Body of pancreas (tissue), 4 donors: ENCODE data around the gene HMGB1. TPM values are rescaled to one million over a fixed set of nuclear protein-coding genes. Genes with fewer than 3 reads are reported as not detected.

ENCODE experiments used
- ATAC-seq: fragments of 150-250 bp; one replicate; pipeline ENCODE4 v1.9.1; 2016
- DNase-seq, 4 donors: peaks; one replicate each; pipeline ENCODE4 v3.0.0-alpha.2; 2019
- H3K27ac ChIP-seq, 4 donors: fragments of 200-600 bp; sonication (generic); 1 replicate in 3 of 4; 2 replicates in 1 of 4; pipeline versions ENCODE4 v1.5.1 to v1.6.1; 2016 to 2019; ENCODE audit warnings: mild to moderate bottlenecking in 1 of 4, mixed read lengths in 1 of 4, moderate library complexity in 1 of 4
- H3K27me3 ChIP-seq, 2 donors: fragments of 200-600 bp; sonication (generic); one replicate each; pipeline ENCODE4 v1.6.0; 2016; ENCODE audit warnings: mild to moderate bottlenecking in 1 of 2
- H3K36me3 ChIP-seq, 2 donors: fragments of 200-600 bp; sonication (generic); replicated peaks in 1 of 2; 2 replicates each; pipeline ENCODE4 v1.5.1; 2016; ENCODE audit warnings: low read depth in 2 of 2; ENCODE audit not compliant: insufficient read depth in 1 of 2
- H3K4me1 ChIP-seq: fragments of 200-600 bp; sonication (generic); one replicate; pipeline ENCODE4 v1.6.0; 2016
- H3K4me3 ChIP-seq, 2 donors: fragments of 200-600 bp; sonication (generic); 1 replicate in 1 of 2; 2 replicates in 1 of 2; pipeline ENCODE4 v1.5.1; 2016 to 2019
- H3K9me3 ChIP-seq, 3 donors: fragments of 200-600 bp; sonication (generic); 1 replicate in 2 of 3; 2 replicates in 1 of 3; pipeline ENCODE4 v1.5.1; 2016
- POLR2A ChIP-seq, 3 donors: fragments of 450-650 bp; IDR thresholded peaks; one replicate each; pipeline ENCODE4 v1.6.1; 2016; ENCODE audit warnings: antibody characterized with exemption in 3 of 3, mild to moderate bottlenecking in 2 of 3
- WGBS, 2 donors: methylation state at CpG; one replicate each; pipeline ENCODE4 v1.1.5; 2017; 5-methylcytosine and 5-hydroxymethylcytosine counted together
- intact Hi-C: fragments of 100-400 bp; cut with DNase I; formaldehyde crosslinking; loops from one replicate; pipeline ENCODE4 v1.15.1; 2023
- total RNA-seq, 2 donors: library from RNA; depleted of rRNA; stranded (reverse); fragments of >200 nt; gene quantifications; one replicate each; pipeline ENCODE4 v1.1.0, GENCODE V29; 2016
- TF ChIP-seq, protein P1 (sequence below), 7 experiments: fragments of 450-650 bp in 4 of 7; fragments of 200-600 bp in 3 of 7; sonication (generic) in 3 of 7; IDR thresholded peaks; one replicate each; pipeline ENCODE4 v1.5.1; 2016 to 2019; ENCODE audit warnings: antibody characterized with exemption in 7 of 7

Gene HMGB1
- total RNA-seq, 2 donors from 2014 or later = 54.4 to 97.3 TPM

DNA sequence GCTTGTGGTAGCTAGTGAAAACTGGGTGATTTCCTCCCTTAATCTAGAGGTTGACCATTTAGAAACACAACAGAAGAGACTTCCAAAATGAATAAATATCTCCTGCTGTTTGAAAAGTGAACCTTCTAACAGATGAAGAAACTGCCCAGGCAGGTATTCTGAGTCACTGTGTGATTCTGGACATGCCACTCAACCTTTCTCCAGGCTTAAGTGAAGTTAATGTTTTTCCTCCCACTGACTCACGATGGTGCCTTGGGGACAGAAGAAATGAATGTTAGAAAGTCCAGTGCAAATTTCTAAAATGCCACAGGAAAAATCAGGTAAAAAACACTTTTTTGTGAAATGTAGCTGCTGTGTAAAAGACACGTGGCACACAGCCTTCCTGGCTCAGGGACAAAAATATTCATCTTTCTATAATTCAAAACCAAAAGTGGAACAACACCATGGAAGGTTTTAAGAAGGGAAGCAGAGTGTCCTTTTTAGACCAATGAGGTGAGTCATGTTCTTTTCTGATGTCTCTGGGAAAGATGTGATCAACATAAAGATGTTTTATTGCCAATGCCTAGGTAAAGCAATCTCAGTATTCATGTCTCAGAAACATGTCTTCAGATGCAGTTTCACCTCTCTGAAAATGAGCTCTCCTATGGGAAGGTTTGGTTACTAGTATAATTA, 34.3 kb downstream of the HMGB1 start:
- Histone ChIP-seq H3K4me1 (no peaks in the 10 kb centered on the region), H3K36me3 (no peaks in the 10 kb centered on the region), H3K4me3 (no peak overlapping the region), H3K27me3 (no peaks in the 10 kb centered on the region), H3K27ac (no peak overlapping the region), H3K9me3 (no peaks in the 10 kb centered on the region)
- no peak for TF ChIP-seq POLR2A (IDR thresholded peaks at IDR 0.05)
- TF ChIP-seq, protein P1, sequence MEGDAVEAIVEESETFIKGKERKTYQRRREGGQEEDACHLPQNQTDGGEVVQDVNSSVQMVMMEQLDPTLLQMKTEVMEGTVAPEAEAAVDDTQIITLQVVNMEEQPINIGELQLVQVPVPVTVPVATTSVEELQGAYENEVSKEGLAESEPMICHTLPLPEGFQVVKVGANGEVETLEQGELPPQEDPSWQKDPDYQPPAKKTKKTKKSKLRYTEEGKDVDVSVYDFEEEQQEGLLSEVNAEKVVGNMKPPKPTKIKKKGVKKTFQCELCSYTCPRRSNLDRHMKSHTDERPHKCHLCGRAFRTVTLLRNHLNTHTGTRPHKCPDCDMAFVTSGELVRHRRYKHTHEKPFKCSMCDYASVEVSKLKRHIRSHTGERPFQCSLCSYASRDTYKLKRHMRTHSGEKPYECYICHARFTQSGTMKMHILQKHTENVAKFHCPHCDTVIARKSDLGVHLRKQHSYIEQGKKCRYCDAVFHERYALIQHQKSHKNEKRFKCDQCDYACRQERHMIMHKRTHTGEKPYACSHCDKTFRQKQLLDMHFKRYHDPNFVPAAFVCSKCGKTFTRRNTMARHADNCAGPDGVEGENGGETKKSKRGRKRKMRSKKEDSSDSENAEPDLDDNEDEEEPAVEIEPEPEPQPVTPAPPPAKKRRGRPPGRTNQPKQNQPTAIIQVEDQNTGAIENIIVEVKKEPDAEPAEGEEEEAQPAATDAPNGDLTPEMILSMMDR (IDR thresholded peaks at IDR 0.05) = no peak
- 51 to 53% methylated on average over 2 of the region's 2 CpGs for WGBS, 2 donors
- ATAC-seq = no peak
- no peak for DNase-seq
- intact Hi-C loops = no loop called here

DNA sequence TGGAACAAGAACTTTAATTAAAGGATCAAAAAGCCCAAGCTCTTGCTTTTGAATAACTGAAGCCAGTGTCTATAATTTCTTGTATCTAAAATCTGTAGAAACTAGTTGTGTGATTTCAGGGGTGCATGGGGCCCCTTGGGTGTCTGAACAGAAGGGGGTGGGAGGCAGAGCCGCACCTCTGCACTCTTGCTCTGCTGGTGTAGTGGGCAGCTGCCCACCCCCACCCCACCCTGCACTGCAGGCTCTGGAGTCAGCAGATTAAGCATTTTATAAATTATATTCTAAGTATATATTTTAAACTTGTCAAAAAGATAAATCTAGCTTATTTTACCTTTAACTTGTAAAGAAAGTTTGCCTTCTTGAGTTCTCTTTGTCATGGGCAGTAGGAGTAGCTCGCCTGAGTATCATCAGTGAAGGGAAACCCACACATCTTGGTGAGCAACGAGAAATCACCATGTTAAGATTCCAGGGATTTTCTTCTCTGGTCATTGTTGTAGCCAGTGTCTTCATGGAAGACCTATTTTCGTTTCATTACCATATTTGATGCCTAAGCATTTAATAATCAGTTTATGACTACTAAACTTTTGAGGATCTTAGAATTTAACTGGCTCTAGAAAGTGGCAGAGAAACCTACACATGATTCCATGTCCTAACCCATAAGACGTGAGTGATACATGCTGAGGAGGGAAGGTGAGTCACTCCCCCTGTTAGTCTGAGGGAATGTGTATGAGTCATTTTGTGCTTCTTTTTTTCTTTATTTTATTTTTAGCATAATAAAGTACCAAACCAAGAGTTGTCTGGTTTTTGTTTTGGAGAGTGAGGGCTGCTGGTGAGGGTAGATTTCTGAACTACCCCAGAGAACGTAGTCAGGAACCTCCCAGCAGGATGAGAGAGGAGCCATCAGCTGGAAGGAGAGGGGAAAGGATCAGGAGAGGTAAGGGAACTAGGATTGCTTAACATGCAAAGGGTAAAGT, 35.7 kb downstream of the HMGB1 start:
- H3K4me3 ChIP-seq = no peak overlapping the region
- H3K9me3 ChIP-seq = no peaks in the 10 kb centered on the region
- no peaks in the 10 kb centered on the region for H3K4me1 ChIP-seq
- no peak overlapping the region for H3K27ac ChIP-seq
- DNase-seq (no peak), ATAC-seq (no peak)
- WGBS, 2 donors = 60 to 63% methylated on average over 6 of the region's 6 CpGs
- H3K36me3 ChIP-seq = no peaks in the 10 kb centered on the region
- TF ChIP-seq POLR2A (IDR thresholded peaks at IDR 0.05) = no peak
- TF ChIP-seq, protein P1 (IDR thresholded peaks at IDR 0.05) = no peak
- H3K27me3 ChIP-seq = no peaks in the 10 kb centered on the region
- intact Hi-C loops = no loop called here

DNA sequence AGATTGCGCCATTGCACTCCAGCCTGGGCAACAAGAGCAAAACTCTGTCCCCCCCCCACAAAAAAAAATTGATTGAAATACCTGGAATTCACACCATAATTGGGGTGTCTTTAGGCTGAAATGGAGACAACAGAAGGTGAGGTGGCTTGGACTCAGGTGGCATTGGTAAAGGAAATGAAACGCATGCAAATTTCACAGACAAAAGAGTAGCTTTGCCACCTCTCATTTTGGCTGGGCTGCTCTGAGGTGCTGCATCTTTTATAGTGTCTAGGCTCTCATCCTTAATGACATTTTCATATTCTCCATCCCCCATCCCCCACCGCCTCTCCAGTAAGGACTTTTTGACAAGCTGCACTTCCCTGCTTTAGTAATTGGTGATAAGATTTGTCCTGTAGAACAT, 36.5 kb downstream of the HMGB1 start:
- no peaks in the 10 kb centered on the region for H3K36me3 ChIP-seq
- ATAC-seq (no peak), DNase-seq (no peak)
- no peaks in the 10 kb centered on the region for H3K27me3 ChIP-seq
- TF ChIP-seq, protein P1 (IDR thresholded peaks at IDR 0.05) = no peak
- TF ChIP-seq POLR2A (IDR thresholded peaks at IDR 0.05) = no peak
- intact Hi-C loops = no loop called here
- WGBS, 2 donors = 92 to 98% methylated on average over 3 of the region's 3 CpGs
- no peaks in the 10 kb centered on the region for H3K9me3 ChIP-seq
- H3K4me3 ChIP-seq = no peak overlapping the region
- no peak overlapping the region for H3K27ac ChIP-seq
- no peaks in the 10 kb centered on the region for H3K4me1 ChIP-seq

DNA sequence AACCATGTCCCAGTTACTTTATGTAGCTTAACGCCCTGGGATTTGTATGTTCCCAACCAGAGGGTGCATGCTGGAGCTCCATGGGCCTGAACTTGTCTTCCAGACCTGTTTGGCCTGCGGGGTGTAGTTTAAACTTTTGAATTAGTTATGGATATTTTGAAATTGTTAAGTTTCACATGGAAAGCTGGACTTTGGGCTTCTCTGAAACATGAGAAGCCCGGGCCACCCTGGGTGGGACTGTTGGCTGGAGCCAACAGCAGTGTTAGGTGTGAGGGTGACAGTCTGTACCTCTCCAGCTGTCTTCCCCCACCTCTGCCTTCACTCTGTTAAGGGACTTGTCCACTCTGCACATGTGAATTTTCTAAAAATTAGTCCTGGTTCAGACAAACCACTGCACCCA, 41.8 kb downstream of the HMGB1 start:
- no peak overlapping the region for H3K4me3 ChIP-seq
- H3K27ac ChIP-seq = no peak overlapping the region
- H3K4me1 ChIP-seq = peaks cover 8% of the 10 kb centered on the region
- no peaks in the 10 kb centered on the region for H3K9me3 ChIP-seq
- H3K27me3 ChIP-seq = no peaks in the 10 kb centered on the region
- no peaks in the 10 kb centered on the region for H3K36me3 ChIP-seq
- WGBS, 2 donors = 86 to 88% methylated on average over 3 of the region's 3 CpGs
- DNase-seq = no peak
- TF ChIP-seq, protein P1 (IDR thresholded peaks at IDR 0.05) = no peak
- no peak for TF ChIP-seq POLR2A (IDR thresholded peaks at IDR 0.05)
- intact Hi-C loops = no loop called here
- no peak for ATAC-seq
